GM21723 (cell line): ENCODE data around the gene MAMLD1.

Experiments used
- ATAC-seq: cut with Tn5 transposase; IDR thresholded peaks from one replicate; pipeline ENCODE4 v1.9.1; 2021; ENCODE audit warnings: mild to moderate bottlenecking, moderate library complexity; ENCODE audit not compliant: unreplicated experiment

Gene MAMLD1

GRCh38 chrX:150377005-150377404 is 13.9 kb downstream of the MAMLD1 start:
- ATAC-seq: no peak

GRCh38 chrX:150405006-150405405 is 41.9 kb downstream of the MAMLD1 start:
- ATAC-seq: no peak

DNA sequence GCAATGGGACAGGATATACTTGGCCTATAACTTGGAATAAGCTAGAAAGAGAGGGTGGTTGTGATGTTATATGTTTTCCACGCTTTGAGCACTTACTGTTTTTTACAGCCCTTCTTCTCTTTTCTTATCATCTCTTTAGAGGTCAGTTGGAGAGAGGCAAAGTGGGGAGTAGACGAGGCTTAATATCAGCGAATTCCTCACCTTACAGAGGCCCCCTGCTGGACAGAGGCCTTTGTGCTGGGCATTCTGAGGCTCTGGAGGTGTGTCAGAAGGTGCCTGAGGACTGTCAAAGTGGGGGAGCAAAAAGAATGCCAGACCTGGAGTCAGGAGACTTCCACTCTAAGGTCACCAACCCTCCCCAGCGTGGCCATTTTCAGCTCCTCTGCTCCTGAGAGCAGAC is 42.5 kb downstream of the MAMLD1 start:
- no peak for ATAC-seq

DNA sequence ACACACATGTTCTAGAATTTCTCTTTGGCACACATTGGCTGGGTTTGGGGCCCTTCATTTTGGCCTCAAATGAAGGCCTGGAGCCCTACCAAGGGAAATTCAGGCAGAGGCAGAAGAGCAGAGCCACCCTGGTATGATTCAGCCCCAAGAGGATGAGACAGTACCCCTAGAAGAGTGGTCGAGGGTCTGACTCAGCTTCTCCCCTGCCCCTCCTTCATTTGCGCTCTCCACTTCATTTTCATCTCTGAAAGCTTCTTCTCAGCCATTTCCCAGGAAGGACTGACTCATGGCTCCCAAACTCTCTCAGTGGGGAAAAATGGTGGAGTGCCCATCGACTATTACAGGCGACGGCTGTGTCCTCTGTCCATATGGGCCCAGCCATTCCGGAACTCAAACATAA is 43.5 kb downstream of the MAMLD1 start:
- ATAC-seq: no peak

- no peak for ATAC-seq
Measured at GRCh38 chrX:150408007-150408406, 44.9 kb downstream of the MAMLD1 start.

GRCh38 chrX:150408561-150408960 is 45.4 kb downstream of the MAMLD1 start:
- ATAC-seq: no peak

- no peak for ATAC-seq
Measured at GRCh38 chrX:150409486-150409885, 46.4 kb downstream of the MAMLD1 start.

- ATAC-seq: no peak
Measured at GRCh38 chrX:150409964-150410363, 46.8 kb downstream of the MAMLD1 start.

DNA sequence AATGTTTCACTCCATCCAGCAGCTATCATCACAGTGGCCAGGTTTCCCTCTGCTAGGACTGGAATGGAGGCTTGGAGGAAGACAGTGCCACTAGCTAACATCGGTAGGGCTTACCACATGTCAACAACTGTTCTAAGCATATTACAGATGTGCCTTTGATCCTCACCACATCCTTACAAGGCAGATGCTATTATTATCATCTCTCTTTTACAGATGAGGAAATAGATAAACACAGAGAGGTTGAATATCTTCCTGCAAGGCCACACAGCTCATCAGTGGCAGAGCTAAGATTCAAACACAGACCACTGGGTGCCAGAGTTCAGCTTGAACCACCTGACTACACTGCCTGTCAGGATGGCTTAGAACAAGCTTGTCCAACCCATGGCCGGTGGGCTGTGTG is 47.4 kb downstream of the MAMLD1 start:
- no peak for ATAC-seq

DNA sequence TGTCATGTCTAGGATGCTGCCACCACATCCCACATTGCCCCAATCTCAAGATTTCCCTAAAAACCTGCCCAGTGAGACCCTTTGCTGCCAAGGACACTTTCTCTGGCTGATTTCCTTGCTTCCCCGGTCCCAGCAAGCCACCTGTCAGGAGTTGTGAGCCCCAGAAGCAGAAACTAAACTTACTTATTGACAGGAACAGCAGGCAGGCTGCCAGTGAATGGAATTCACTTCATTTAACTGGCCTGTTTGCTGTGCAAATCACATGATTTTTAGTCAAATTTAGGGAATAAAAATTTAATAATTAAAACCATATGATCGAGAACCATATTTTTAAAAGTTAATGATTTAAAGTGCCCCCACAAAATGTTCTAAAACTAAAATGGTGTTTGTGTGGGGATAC is 48.5 kb downstream of the MAMLD1 start:
- no peak for ATAC-seq

DNA sequence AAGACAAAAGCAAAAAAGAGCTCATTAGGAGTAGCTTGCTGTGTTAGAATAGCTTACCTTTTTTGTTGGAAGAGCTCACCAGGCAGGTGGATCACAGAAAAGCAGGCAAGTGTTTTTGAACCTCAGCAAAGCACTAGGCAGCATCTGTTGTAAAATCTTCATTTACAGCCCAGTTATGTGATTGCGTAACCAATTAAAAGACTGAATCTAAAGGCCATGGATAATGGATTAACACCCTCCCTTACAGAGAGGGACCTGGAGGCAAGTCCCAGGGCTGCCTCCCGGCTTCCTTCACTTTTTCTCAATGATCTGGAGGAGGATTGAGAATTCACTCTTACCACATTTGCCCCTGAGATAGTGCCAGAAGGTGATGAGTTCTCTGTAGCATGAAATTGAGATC is 51.1 kb downstream of the MAMLD1 start:
- no peak for ATAC-seq

- no peak for ATAC-seq
Measured at GRCh38 chrX:150416469-150416868, 53.4 kb downstream of the MAMLD1 start.

- no peak for ATAC-seq
Measured at GRCh38 chrX:150421816-150422215, 58.7 kb downstream of the MAMLD1 start.

GRCh38 chrX:150429594-150429993 is 66.5 kb downstream of the MAMLD1 start:
- no peak for ATAC-seq

DNA sequence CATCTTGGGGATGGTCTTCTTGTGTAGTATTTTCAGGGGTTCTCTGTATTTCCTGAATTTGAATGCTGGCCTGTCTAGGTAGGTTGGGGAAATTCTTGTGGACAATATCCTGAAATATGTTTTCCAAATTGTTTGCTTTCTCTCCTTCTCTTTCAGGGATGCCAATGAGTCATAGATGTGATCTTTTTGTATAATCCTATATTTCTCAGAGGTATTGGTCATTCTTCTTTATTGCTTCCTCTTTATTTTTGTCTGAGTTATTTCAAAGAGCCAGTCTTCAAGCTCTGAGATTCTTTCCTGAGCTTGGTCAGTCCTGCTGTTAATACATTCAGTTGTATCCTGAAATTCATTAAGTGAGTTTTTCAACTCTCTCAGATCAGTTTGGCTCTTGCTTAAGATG is 73.1 kb downstream of the MAMLD1 start:
- no peak for ATAC-seq

DNA sequence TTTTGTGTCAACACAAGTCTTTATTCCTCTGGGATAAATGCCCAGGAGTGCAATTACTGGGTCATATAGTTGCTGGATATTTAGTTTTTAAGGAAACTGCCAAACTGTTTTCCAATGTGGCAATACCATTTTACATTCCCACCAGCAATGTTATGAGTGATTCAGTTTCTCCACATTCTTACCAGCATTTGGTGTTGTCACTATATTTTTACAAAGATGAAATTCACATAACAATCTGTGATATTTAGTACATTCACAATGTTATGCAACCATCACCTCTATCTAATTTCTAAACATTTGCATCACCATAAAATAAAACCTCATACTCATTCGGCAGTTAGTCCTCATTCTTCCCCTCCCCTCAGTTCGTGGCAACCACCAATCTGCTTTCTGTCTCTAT is 75.0 kb downstream of the MAMLD1 start:
- no peak for ATAC-seq

DNA sequence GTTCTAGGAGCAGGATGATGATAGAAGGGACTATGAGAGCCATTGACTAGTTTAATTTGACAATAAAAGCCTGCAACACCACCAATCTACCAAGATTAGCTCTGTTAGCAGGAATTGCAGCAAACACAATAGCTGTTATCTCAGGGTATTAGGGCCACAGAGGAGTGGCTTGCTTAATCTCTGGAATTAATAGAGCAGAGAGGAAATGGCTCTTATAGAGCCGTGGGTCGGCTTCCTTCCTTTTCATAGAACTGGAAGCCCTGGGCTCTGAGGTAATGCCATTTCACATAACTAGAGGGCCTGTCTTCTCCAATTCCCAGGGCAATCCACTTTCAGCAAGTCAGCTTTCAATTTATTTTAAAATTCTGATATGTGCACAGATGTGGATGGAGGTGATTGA is 83.0 kb downstream of the MAMLD1 start:
- no peak for ATAC-seq

- ATAC-seq: no peak
Measured at GRCh38 chrX:150446995-150447394, 83.9 kb downstream of the MAMLD1 start.

DNA sequence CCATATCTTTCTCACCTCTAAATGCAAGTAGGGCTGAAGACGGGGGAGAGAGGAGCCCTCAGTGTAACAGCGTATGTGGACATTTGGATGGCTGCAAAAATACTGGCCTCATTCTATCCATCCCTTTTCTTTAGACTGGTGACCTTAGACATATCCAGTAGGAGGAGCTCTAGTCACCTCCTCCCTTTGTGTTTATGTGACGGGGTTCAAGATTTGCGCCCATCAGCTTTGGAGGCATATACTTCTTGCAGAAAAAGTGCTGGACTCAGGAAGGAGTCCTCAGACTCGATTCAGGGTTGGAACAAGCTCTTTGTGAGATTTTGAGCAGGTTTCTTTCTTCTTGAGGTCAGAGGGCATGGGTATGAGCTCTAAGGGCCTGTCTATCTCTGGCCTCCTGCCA is 86.2 kb downstream of the MAMLD1 start:
- ATAC-seq: no peak

DNA sequence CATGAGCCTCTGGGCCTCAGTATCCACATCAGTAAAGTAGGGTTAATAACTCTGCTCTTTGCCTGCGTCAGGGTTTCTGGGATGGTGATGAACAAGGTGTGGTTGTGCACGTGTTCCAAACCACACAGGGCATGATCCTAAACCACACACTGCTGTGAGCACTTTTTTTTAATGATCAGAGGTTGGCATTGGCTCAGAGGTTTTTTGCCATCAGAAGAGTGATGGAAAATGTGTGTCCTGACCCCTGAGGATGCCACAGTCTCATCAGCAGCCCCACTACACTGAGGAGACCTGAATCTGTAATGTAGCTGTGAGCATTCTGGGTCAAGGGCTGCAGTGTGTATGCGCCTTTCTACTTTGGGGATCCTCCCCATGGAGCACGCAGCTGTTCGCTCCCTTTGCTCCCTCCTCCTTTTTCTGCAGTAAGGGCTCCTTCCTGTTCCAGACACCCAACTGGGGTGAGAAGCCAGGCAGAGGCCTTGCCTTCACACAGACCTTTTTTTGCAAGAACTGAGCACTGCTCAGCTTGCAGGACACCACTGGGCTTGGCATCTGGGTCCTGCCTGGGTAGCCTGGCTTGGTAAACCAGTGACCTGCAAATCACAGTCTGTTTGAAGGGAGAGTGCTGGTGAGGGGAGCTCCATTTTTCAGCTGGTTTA is 87.5 kb downstream of the MAMLD1 start:
- ATAC-seq: no peak

DNA sequence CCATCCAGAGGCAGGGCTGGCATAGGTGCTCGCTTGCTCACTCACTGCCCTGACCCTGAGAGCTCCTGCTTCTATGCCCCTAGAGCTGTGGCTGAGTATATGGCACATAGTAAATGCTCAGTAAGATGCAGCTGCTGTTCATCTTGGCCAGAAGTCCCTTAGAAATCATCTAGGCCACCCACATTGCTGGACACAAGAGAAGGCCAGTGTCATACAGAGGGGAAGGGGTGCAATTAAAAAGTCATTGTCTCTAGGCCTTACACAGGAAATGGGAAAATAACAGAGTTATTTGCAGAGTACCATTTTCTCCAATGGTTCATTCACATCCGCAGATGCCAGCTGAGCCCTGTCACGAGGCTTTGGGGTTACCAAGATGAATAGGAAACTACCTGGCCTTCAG is 88.8 kb downstream of the MAMLD1 start:
- no peak for ATAC-seq

GRCh38 chrX:150454083-150454482 is 91.0 kb downstream of the MAMLD1 start:
- ATAC-seq: no peak

- no peak for ATAC-seq
Measured at GRCh38 chrX:150454508-150455214, 91.5 kb downstream of the MAMLD1 start.
